Prostate gland (tissue), 2 donors: ENCODE measurements around the gene CCDC69. TPM values are rescaled to one million over a fixed set of nuclear protein-coding genes. Genes with fewer than 3 reads are reported as not detected.

ENCODE experiments used
- DNase-seq: peaks from one replicate; pipeline ENCODE4 v3.0.0-alpha.2; 2019; ENCODE audit warnings: low spot score
- H3K27ac ChIP-seq, 2 donors: fragments of 200-600 bp; sonication (generic); 2 replicates each; pipeline ENCODE4 v1.5.1; 2017 to 2019
- H3K27me3 ChIP-seq: fragments of 200-600 bp; sonication (generic); replicated peaks from 2 replicates; pipeline ENCODE4 v1.5.1; 2019; ENCODE audit not compliant: insufficient read depth
- H3K36me3 ChIP-seq, 2 donors: fragments of 200-600 bp; sonication (generic); 1 replicate in 1 of 2; 2 replicates in 1 of 2; pipeline versions ENCODE4 v1.5.1 to v1.8.1; 2017 to 2019
- H3K4me1 ChIP-seq: fragments of 200-600 bp; sonication (generic); replicated peaks from 2 replicates; pipeline ENCODE4 v1.5.1; 2019
- H3K4me3 ChIP-seq, 2 donors: fragments of 200-600 bp; sonication (generic); 2 replicates each; pipeline ENCODE4 v1.5.1; 2017 to 2019
- H3K9me3 ChIP-seq: fragments of 200-600 bp; sonication (generic); 2 replicates; pipeline ENCODE4 v1.5.1; 2017
- CTCF ChIP-seq, 4 experiments: fragments of 200-600 bp in 2 of 4; fragments of 450-650 bp in 2 of 4; sonication (generic) in 2 of 4; IDR thresholded peaks; 1 replicate in 3 of 4; 2 replicates in 1 of 4; pipeline ENCODE4 v1.5.1; 2016 to 2019; ENCODE audit warnings: antibody characterized with exemption in 4 of 4, mild to moderate bottlenecking in 2 of 4, moderate library complexity in 2 of 4
- POLR2A ChIP-seq: fragments of 450-650 bp; IDR thresholded peaks from one replicate; pipeline ENCODE4 v1.6.1; 2016; ENCODE audit warnings: antibody characterized with exemption, mild to moderate bottlenecking
- POLR2AphosphoS5 ChIP-seq: sonication (generic); formaldehyde crosslinking; IDR thresholded peaks from one replicate; pipeline ENCODE4 v1.6.1; 2017; ENCODE audit warnings: antibody characterized with exemption
- WGBS: methylation state at CpG from one replicate; pipeline ENCODE4 v1.1.5; 2018; 5-methylcytosine and 5-hydroxymethylcytosine counted together
- intact Hi-C: fragments of 100-400 bp; cut with DNase I; formaldehyde crosslinking; loops from one replicate; pipeline ENCODE4 v1.14.2; 2022
- total RNA-seq, 2 donors: library from RNA; depleted of rRNA; stranded (reverse); fragments of >200 nt; gene quantifications; one replicate each; pipeline ENCODE4 v1.1.0, GENCODE V29; 2016

CCDC69 gene
- total RNA-seq, 2 donors from 2014 or later = 28.2 to 53.8 TPM

- TF ChIP-seq POLR2A = no peak
- TF ChIP-seq CTCF (IDR thresholded peaks at IDR 0.05) = no peak
- no peak for TF ChIP-seq POLR2AphosphoS5
- Histone ChIP-seq H3K27ac (no peak overlapping the region), H3K9me3 (no peaks in the 10 kb centered on the region), H3K36me3 (no peaks in the 10 kb centered on the region), H3K4me3 (no peak overlapping the region), H3K27me3 (no peaks in the 10 kb centered on the region), H3K4me1 (no peaks in the 10 kb centered on the region)
- WGBS = 70% methylated on average over 7 of the region's 7 CpGs
- intact Hi-C loops = no loop called here
- DNase-seq = no peak
Measured at GRCh38 chr5:151219789-151220188, 4.1 kb downstream of the CCDC69 start.

GRCh38 chr5:151219138-151219537 lies 4.8 kb downstream of the CCDC69 start:
- 90% methylated on average over 9 of the region's 9 CpGs for WGBS
- TF ChIP-seq CTCF (IDR thresholded peaks at IDR 0.05) = no peak
- no peak for TF ChIP-seq POLR2AphosphoS5
- TF ChIP-seq POLR2A = no peak
- no peaks in the 10 kb centered on the region for H3K4me1 ChIP-seq
- H3K9me3 ChIP-seq = no peaks in the 10 kb centered on the region
- no peaks in the 10 kb centered on the region for H3K27me3 ChIP-seq
- H3K4me3 ChIP-seq = no peak overlapping the region
- no peaks in the 10 kb centered on the region for H3K36me3 ChIP-seq
- no peak for DNase-seq
- intact Hi-C loops = no loop called here
- H3K27ac ChIP-seq = no peak overlapping the region

- no peak for DNase-seq
- Histone ChIP-seq H3K9me3 (no peaks in the 10 kb centered on the region), H3K36me3 (no peaks in the 10 kb centered on the region), H3K4me1 (no peaks in the 10 kb centered on the region), H3K27me3 (no peaks in the 10 kb centered on the region), H3K27ac (no peak overlapping the region), H3K4me3 (no peak overlapping the region)
- no peak for TF ChIP-seq POLR2AphosphoS5
- no peak for TF ChIP-seq CTCF (IDR thresholded peaks at IDR 0.05)
- TF ChIP-seq POLR2A = no peak
- WGBS = 73% methylated on average over 6 of the region's 6 CpGs
- intact Hi-C loops = no loop called here
Measured at GRCh38 chr5:151218177-151218576, 5.7 kb downstream of the CCDC69 start.

GRCh38 chr5:151216781-151217180 lies 7.1 kb downstream of the CCDC69 start:
- H3K36me3 ChIP-seq = no peaks in the 10 kb centered on the region
- H3K4me3 ChIP-seq = no peak overlapping the region
- H3K4me1 ChIP-seq = no peaks in the 10 kb centered on the region
- no peak overlapping the region for H3K27ac ChIP-seq
- H3K27me3 ChIP-seq = no peaks in the 10 kb centered on the region
- no peak for DNase-seq
- no peak for TF ChIP-seq POLR2AphosphoS5
- no peak for TF ChIP-seq CTCF (IDR thresholded peaks at IDR 0.05)
- no peak for TF ChIP-seq POLR2A
- WGBS = 61% methylated on average over 5 of the region's 5 CpGs
- H3K9me3 ChIP-seq = no peaks in the 10 kb centered on the region
- intact Hi-C loops = no loop called here

GRCh38 chr5:151215546-151215880 lies 8.4 kb downstream of the CCDC69 start:
- H3K27ac ChIP-seq = no peak overlapping the region
- no peaks in the 10 kb centered on the region for H3K9me3 ChIP-seq
- intact Hi-C loops = no loop called here
- H3K4me3 ChIP-seq = no peak overlapping the region
- no peak for TF ChIP-seq POLR2A
- no peak for TF ChIP-seq CTCF (IDR thresholded peaks at IDR 0.05)
- no peak for TF ChIP-seq POLR2AphosphoS5
- 85% methylated on average over 2 of the region's 2 CpGs for WGBS
- no peaks in the 10 kb centered on the region for H3K36me3 ChIP-seq
- no peak for DNase-seq
- no peaks in the 10 kb centered on the region for H3K27me3 ChIP-seq
- no peaks in the 10 kb centered on the region for H3K4me1 ChIP-seq
